ENCODE measurements around the gene AOPEP.

AOPEP gene

DNA sequence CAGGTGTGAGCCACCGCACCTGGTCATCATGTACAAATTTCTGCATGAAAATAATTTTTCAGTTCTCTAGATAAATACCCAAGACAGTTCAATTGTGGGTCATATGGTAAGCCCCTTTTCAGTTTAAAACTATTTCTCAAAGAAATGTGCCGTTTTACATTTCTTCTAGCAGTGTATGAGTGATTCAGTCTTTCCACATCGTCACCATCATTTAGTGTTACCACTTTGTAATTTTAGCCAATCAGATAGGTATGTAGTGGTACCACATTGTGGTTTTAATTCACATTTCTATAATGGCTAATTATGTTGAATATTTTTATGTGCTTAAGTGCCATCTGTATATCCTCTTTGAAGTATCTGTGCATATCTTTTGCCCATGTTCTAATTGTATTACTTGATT lies 163.1 kb downstream of the AOPEP start:
- 100% methylated on average over 3 of the region's 3 CpGs for WGBS
- Histone ChIP-seq H3K27me3 (ENCODE audit: insufficient read depth, low read length) (no peaks in the 10 kb centered on the region), H3K4me3 (ENCODE audit: low read length) (no peak overlapping the region), H3K9ac (ENCODE audit: low read depth, low read length) (no peak overlapping the region), H3K27ac (ENCODE audit: low read depth, low read length) (no peak overlapping the region), H3K36me3 (ENCODE audit: insufficient read depth, low read length) (no peaks in the 10 kb centered on the region), H3K4me1 (ENCODE audit: insufficient read depth, low read length) (peaks cover 3% of the 10 kb centered on the region; the same call in 1 of the 2 replicates), H3K9me3 (ENCODE audit: insufficient read depth, low read depth, low read length) (peaks cover 8% of the 10 kb centered on the region; the same call in 1 of the 2 replicates)

DNA sequence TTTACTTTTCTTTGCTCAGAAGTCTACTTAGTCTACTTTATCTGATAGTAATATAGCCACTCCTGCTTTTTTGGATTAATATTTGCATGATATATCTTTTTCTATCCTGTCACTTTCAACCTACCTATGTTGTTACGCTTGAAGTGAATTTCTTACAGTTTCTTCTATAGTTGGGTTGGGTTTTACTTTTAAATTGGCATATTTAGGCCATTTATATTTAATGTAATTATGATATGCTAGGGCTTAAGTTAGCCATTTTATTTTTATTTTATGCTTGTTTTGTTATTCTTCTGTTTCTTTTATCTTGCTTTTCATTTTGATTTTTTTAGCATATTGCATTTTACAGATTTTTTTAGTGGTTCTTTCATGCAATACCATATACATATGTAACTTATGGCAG lies 164.7 kb downstream of the AOPEP start:
- peaks cover 8% of the 10 kb centered on the region; the same call in 1 of the 2 replicates for H3K9me3 ChIP-seq (ENCODE audit: insufficient read depth, low read depth, low read length)
- no peaks in the 10 kb centered on the region for H3K27me3 ChIP-seq (ENCODE audit: insufficient read depth, low read length)
- H3K36me3 ChIP-seq (ENCODE audit: insufficient read depth, low read length): no peaks in the 10 kb centered on the region
- H3K27ac ChIP-seq (ENCODE audit: low read depth, low read length): no peak overlapping the region
- no CpG with 5 or more reads among the region's 1 CpG for WGBS
- no peak overlapping the region for H3K9ac ChIP-seq (ENCODE audit: low read depth, low read length)
- H3K4me3 ChIP-seq (ENCODE audit: low read length): no peak overlapping the region
- no peaks in the 10 kb centered on the region for H3K4me1 ChIP-seq (ENCODE audit: insufficient read depth, low read length)

DNA sequence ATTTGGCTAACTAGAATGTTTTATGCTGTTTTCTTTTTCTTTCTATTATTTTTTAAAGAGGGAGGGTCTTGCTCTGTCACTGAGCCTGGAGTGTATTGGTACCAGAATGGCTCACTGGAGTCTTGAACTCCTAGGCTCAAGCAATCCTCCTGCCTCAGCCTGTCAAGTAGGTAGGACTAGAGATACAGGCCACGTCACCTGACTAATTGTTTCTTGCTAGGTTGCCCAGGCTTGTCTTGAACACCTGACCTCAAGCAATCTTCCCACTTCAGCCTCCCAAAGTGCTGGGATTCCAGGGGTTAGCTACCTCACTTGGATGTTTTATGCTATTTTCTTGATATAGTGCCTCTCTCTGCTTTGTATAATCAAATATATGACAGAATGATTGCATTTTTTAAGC lies 166.2 kb downstream of the AOPEP start:
- Histone ChIP-seq H3K4me3 (ENCODE audit: low read length) (no peak overlapping the region), H3K27me3 (ENCODE audit: insufficient read depth, low read length) (no peaks in the 10 kb centered on the region), H3K9me3 (ENCODE audit: insufficient read depth, low read depth, low read length) (peaks cover 8% of the 10 kb centered on the region; the same call in 1 of the 2 replicates), H3K36me3 (ENCODE audit: insufficient read depth, low read length) (no peaks in the 10 kb centered on the region), H3K9ac (ENCODE audit: low read depth, low read length) (no peak overlapping the region), H3K27ac (ENCODE audit: low read depth, low read length) (no peak overlapping the region), H3K4me1 (ENCODE audit: insufficient read depth, low read length) (no peaks in the 10 kb centered on the region)
- 97% methylated on average over 1 of the region's 1 CpG for WGBS

DNA sequence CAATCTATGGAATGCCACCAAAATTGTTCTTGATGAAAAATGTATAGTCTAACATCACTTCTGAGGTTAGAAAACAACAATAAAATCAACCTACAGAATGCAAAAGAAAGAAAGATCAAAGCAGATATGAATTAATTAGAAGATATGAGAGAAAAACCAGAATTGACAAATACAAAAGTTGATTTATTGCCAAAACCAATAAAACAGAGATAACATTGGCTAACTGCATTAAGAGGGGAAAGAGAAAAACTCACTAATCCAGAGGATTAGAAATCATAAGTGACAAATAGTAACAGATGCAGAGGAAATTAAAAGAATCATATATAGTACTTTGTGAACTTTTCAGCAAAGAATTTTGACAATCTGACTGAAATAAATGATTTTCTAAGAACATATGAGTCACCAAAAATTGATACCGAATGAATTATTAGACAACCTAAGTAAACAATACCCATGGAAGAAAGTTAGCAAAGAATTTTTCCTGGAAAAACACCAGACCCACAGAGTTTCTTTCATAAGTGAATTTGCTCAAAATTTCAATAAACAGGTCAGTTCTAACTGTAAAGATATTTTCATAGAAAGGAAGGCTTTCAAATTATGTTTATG lies 167.7 kb downstream of the AOPEP start:
- Histone ChIP-seq H3K4me1 (ENCODE audit: insufficient read depth, low read length) (no peaks in the 10 kb centered on the region), H3K9ac (ENCODE audit: low read depth, low read length) (no peak overlapping the region), H3K27me3 (ENCODE audit: insufficient read depth, low read length) (no peaks in the 10 kb centered on the region), H3K4me3 (ENCODE audit: low read length) (no peak overlapping the region), H3K9me3 (ENCODE audit: insufficient read depth, low read depth, low read length) (peaks cover 8% of the 10 kb centered on the region; the same call in 1 of the 2 replicates), H3K36me3 (ENCODE audit: insufficient read depth, low read length) (no peaks in the 10 kb centered on the region), H3K27ac (ENCODE audit: low read depth, low read length) (no peak overlapping the region)
- 80% methylated on average over 1 of the region's 1 CpG for WGBS

DNA sequence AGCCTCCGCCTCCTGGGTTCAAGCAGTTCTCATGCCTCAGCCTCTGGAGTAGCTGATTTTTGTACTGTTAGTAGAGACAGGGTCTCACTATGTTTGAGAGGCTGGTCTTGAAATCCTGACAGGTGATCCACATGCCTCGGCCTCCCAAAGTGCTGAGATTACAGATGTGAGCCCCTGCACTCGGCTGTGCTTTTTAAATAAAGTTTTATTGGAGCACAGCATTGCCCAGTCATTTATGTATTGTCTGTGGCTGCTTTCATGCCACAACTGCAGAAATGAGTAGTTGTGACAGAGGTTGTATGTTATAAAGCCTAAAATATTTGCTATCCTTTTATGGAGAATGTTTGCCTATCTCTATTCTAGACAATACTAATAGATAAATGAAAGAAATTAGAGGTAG lies 169.2 kb downstream of the AOPEP start:
- H3K27ac ChIP-seq (ENCODE audit: low read depth, low read length): no peak overlapping the region
- peaks cover 8% of the 10 kb centered on the region; the same call in 1 of the 2 replicates for H3K9me3 ChIP-seq (ENCODE audit: insufficient read depth, low read depth, low read length)
- H3K36me3 ChIP-seq (ENCODE audit: insufficient read depth, low read length): no peaks in the 10 kb centered on the region
- H3K9ac ChIP-seq (ENCODE audit: low read depth, low read length): no peak overlapping the region
- no peak overlapping the region for H3K4me3 ChIP-seq (ENCODE audit: low read length)
- no peaks in the 10 kb centered on the region for H3K4me1 ChIP-seq (ENCODE audit: insufficient read depth, low read length)
- no peaks in the 10 kb centered on the region for H3K27me3 ChIP-seq (ENCODE audit: insufficient read depth, low read length)
- 63% methylated on average over 3 of the region's 3 CpGs for WGBS

DNA sequence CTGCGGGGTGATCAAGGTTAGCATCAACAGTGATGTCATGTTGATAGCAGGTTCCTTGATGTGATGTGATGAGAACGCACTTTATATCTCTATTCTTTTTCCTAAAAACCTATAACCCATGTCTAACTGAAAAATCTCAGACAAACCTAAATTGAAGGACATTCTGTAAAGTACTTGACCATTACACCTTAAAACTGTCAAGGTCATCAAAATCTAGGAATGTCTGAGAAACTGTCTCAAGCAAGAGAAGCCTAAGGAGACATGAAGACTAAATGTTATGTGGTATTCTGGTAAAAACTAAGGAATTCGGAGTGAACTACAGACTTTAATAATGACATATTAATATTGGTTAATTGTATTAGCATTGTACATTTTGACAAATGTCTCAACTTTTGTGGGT lies 170.0 kb downstream of the AOPEP start:
- no peak overlapping the region for H3K4me3 ChIP-seq (ENCODE audit: low read length)
- no peaks in the 10 kb centered on the region for H3K27me3 ChIP-seq (ENCODE audit: insufficient read depth, low read length)
- no peak overlapping the region for H3K27ac ChIP-seq (ENCODE audit: low read depth, low read length)
- H3K9me3 ChIP-seq (ENCODE audit: insufficient read depth, low read depth, low read length): no peaks in the 10 kb centered on the region; the same call in 1 of the 2 replicates
- WGBS: 100% methylated on average over 1 of the region's 3 CpGs
- H3K36me3 ChIP-seq (ENCODE audit: insufficient read depth, low read length): no peaks in the 10 kb centered on the region
- no peaks in the 10 kb centered on the region for H3K4me1 ChIP-seq (ENCODE audit: insufficient read depth, low read length)
- no peak overlapping the region for H3K9ac ChIP-seq (ENCODE audit: low read depth, low read length)

DNA sequence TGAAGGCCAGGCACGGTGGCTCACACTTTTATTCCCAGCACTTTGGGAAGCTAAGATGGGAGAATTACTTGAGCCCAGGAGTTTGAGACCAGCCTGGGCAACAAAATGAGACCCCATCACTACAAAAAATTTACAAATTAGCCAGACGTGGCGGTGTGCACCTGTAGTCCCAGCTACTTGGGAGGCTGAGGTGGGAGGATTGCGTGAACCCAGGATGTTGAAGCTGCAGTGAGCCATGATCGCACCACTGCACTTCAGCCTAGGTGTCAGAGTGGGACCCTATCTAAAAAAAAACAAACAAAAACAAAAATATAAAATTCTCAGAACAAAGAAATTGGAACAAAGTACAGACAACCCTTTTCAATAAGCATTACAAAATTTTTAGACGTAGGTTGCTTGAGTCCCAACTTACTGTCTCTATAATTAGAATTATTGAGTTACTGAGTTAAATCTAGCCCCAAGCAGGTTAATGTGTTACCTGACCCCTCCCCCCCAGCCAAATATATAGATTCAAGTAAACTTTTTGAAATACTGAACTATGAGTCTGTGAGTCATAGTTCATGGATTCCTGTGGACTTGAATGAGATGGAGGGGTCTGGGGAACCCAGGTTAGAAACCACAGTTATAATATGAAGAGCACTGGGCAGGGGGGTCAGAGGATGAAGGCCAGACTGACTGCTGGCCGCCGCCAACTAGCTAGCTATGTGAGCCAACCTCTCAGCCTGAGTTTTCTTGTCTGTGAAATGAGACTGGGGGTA lies 173.1 kb downstream of the AOPEP start:
- 98% methylated on average over 7 of the region's 8 CpGs for WGBS
- no peaks in the 10 kb centered on the region for H3K27me3 ChIP-seq (ENCODE audit: insufficient read depth, low read length)
- no peak overlapping the region for H3K27ac ChIP-seq (ENCODE audit: low read depth, low read length)
- H3K4me1 ChIP-seq (ENCODE audit: insufficient read depth, low read length): 0 out of 2 replicates have a peak, but pooled peaks cover 6% of the 10 kb centered on the region
- H3K9me3 ChIP-seq (ENCODE audit: insufficient read depth, low read depth, low read length): no peaks in the 10 kb centered on the region
- H3K36me3 ChIP-seq (ENCODE audit: insufficient read depth, low read length): no peaks in the 10 kb centered on the region
- H3K9ac ChIP-seq (ENCODE audit: low read depth, low read length): no peak overlapping the region
- no peak overlapping the region for H3K4me3 ChIP-seq (ENCODE audit: low read length)

DNA sequence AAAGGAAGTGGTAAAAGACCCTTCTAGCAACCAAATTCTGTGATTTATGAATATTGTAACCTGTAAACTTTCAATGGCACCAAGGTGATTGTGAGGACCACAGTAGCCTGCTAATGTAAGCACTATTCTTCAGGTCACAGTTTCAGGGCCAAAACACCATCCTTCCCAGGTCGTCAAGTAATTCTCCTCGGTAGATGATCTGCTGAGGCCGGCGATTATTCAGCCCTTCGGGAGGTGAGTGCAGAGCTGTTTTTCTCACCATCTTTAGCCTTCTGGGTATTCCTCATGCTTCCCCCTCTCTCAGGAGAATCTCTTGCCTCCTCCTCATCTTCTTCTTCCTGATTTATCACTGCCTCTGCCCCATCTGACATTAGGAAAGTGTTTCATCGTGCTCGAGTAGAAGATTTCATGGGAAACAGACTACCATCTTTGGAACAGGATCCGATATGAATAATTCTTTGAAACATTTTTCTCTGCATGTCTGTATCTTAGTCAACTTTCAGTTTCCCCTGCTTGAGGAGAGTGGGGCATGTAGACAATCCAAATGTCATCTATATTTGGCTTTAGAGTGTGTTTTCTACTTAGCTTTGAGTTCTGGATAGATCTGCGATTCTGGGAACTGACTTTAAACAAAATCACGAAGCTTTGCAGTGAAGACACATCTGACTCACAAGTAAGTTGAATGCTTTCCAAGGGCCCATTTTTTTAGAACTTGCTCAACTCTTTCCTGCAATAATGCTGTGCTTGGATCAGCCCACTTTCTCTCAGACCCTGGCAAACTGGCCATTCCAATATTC lies 173.9 kb downstream of the AOPEP start:
- H3K27ac ChIP-seq (ENCODE audit: low read depth, low read length): no peak overlapping the region
- no peaks in the 10 kb centered on the region for H3K27me3 ChIP-seq (ENCODE audit: insufficient read depth, low read length)
- no peak overlapping the region for H3K9ac ChIP-seq (ENCODE audit: low read depth, low read length)
- no peak overlapping the region for H3K4me3 ChIP-seq (ENCODE audit: low read length)
- WGBS: 92% methylated on average over 10 of the region's 10 CpGs
- no peaks in the 10 kb centered on the region for H3K36me3 ChIP-seq (ENCODE audit: insufficient read depth, low read length)
- no peaks in the 10 kb centered on the region for H3K9me3 ChIP-seq (ENCODE audit: insufficient read depth, low read depth, low read length)
- 0 out of 2 replicates have a peak, but pooled peaks cover 6% of the 10 kb centered on the region for H3K4me1 ChIP-seq (ENCODE audit: insufficient read depth, low read length)

DNA sequence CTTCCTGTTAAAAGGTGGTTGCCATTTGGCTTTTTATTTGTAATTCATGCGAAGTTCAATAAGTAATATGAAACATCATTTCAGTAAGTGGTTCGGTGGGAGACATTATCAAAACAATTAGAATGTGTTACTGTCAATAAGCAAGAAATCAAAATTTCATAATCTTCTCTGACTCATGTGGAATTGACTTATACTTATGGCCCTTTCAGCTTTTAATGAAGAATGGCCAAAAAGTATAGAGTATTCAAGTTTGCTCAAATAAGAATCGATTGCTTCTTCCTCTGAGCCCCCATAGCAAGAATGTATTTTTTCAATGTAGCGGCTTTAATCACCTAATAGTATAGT lies 174.5 kb downstream of the AOPEP start:
- Histone ChIP-seq H3K4me1 (ENCODE audit: insufficient read depth, low read length) (0 out of 2 replicates have a peak, but pooled peaks cover 6% of the 10 kb centered on the region), H3K9me3 (ENCODE audit: insufficient read depth, low read depth, low read length) (no peaks in the 10 kb centered on the region), H3K27me3 (ENCODE audit: insufficient read depth, low read length) (no peaks in the 10 kb centered on the region), H3K4me3 (ENCODE audit: low read length) (no peak overlapping the region), H3K36me3 (ENCODE audit: insufficient read depth, low read length) (no peaks in the 10 kb centered on the region), H3K27ac (ENCODE audit: low read depth, low read length) (no peak overlapping the region), H3K9ac (ENCODE audit: low read depth, low read length) (no peak overlapping the region)
- 93% methylated on average over 3 of the region's 4 CpGs for WGBS

DNA sequence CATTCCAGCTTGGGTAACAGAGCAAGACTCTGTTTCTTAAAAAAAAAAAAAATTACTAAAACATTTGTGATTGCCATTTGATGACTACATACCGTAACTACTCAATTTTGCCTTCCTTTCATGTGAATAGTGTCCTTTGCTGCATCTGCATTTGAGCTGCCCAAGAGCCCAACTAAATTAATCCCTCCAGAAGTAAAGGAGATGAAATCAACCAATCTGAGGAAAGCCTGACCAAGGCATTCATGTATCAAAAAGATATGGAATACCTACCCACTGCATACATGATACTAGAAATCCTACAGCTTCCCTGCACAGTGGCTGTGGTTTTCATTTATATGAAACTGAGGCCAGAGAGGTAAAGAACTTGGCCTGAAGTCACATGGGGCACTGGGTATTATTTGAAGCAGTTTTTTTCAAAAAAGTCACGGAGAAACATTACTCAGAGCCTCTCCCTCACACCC lies 177.5 kb downstream of the AOPEP start:
- H3K4me1 ChIP-seq (ENCODE audit: insufficient read depth, low read length): 0 out of 2 replicates have a peak, but pooled peaks cover 21% of the 10 kb centered on the region
- H3K27ac ChIP-seq (ENCODE audit: low read depth, low read length): no peak overlapping the region
- 88% methylated on average over 2 of the region's 2 CpGs for WGBS
- no peaks in the 10 kb centered on the region for H3K27me3 ChIP-seq (ENCODE audit: insufficient read depth, low read length)
- no peak overlapping the region for H3K9ac ChIP-seq (ENCODE audit: low read depth, low read length)
- H3K4me3 ChIP-seq (ENCODE audit: low read length): no peak overlapping the region
- H3K36me3 ChIP-seq (ENCODE audit: insufficient read depth, low read length): no peaks in the 10 kb centered on the region
- H3K9me3 ChIP-seq (ENCODE audit: insufficient read depth, low read depth, low read length): no peaks in the 10 kb centered on the region

DNA sequence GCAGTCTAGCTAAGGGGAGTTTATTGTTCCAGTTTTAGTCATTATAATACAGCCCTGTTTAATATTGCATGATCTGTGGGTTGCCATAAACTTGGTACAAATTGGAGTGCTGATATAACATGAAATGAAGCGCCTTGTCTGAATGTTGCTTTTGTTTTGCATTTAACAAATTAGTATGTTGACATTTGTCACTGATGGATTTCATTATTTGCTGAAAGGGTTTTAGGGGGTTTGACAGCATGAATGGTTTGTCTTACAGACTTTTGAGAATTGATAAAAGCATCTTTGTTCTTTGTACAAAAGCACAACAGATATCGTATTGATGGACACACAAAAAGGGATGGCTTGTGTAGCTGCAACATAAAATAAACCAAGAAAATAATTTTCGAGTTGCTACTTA lies 178.3 kb downstream of the AOPEP start:
- H3K9ac ChIP-seq (ENCODE audit: low read depth, low read length): no peak overlapping the region
- 87% methylated on average over 3 of the region's 3 CpGs for WGBS

More for the DNA sequence above, 178.3 kb downstream of the AOPEP start:
- Histone ChIP-seq H3K9me3 (ENCODE audit: insufficient read depth, low read depth, low read length) (no peaks in the 10 kb centered on the region), H3K36me3 (ENCODE audit: insufficient read depth, low read length) (no peaks in the 10 kb centered on the region), H3K4me3 (ENCODE audit: low read length) (no peak overlapping the region), H3K27ac (ENCODE audit: low read depth, low read length) (no peak overlapping the region), H3K4me1 (ENCODE audit: insufficient read depth, low read length) (peaks cover 25% of the 10 kb centered on the region; the same call in 1 of the 2 replicates), H3K27me3 (ENCODE audit: insufficient read depth, low read length) (no peaks in the 10 kb centered on the region)
